Transverse colon (tissue), 4 donors: Measurements from ENCODE around the gene WNT5B. TPM values are rescaled to one million over a fixed set of nuclear protein-coding genes. Genes with fewer than 3 reads are reported as not detected.

Source experiments
- DNase-seq: peaks from one replicate; pipeline ENCODE4 v3.0.0-alpha.2; 2019
- H3K27ac ChIP-seq, 4 donors: fragments of 200-600 bp; sonication (generic); 2 replicates each; pipeline ENCODE4 v1.5.1; 2016 to 2018; ENCODE audit warnings: inconsistent platforms in 4 of 4
- H3K27me3 ChIP-seq: fragments of 200-600 bp; sonication (generic); 2 replicates; pipeline ENCODE4 v1.5.1; 2017; ENCODE audit warnings: inconsistent platforms
- H3K36me3 ChIP-seq, 4 donors: fragments of 200-600 bp; sonication (generic); 2 replicates each; pipeline ENCODE4 v1.5.1; 2017 to 2019; ENCODE audit warnings: inconsistent platforms in 4 of 4
- H3K4me1 ChIP-seq, 4 donors: fragments of 200-600 bp; sonication (generic); 2 replicates each; pipeline ENCODE4 v1.5.1; 2017 to 2020; ENCODE audit warnings: inconsistent platforms in 4 of 4
- H3K4me3 ChIP-seq, 4 donors: fragments of 200-600 bp; sonication (generic); 1 replicate in 1 of 4; 2 replicates in 3 of 4; pipeline versions ENCODE4 v1.5.1 to v1.6.1; 2017 to 2019; ENCODE audit warnings: inconsistent platforms in 4 of 4
- H3K9me3 ChIP-seq, 2 donors: fragments of 200-600 bp; sonication (generic); 2 replicates each; pipeline ENCODE4 v1.5.1; 2017 to 2019; ENCODE audit warnings: inconsistent platforms in 2 of 2
- CTCF ChIP-seq, 5 experiments: fragments of 200-600 bp in 3 of 5; fragments of 450-650 bp in 2 of 5; sonication (generic) in 3 of 5; IDR thresholded peaks; 1 replicate in 2 of 5; 2 replicates in 3 of 5; pipeline ENCODE4 v1.5.1; 2016 to 2017; ENCODE audit warnings: antibody characterized with exemption in 5 of 5, inconsistent platforms in 3 of 5, mild to moderate bottlenecking in 2 of 5, moderate library complexity in 1 of 5
- EP300 ChIP-seq: sonication (generic); formaldehyde crosslinking; IDR thresholded peaks from one replicate; pipeline ENCODE4 v1.6.1; 2017; ENCODE audit warnings: antibody characterized with exemption, low read depth
- POLR2A ChIP-seq: fragments of 450-650 bp; IDR thresholded peaks from one replicate; pipeline ENCODE4 v1.6.1; 2016; ENCODE audit warnings: antibody characterized with exemption, mild to moderate bottlenecking, moderate library complexity
- POLR2AphosphoS5 ChIP-seq, 3 donors: sonication (generic); formaldehyde crosslinking; IDR thresholded peaks; one replicate each; pipeline ENCODE4 v1.6.1; 2016; ENCODE audit warnings: antibody characterized with exemption in 3 of 3
- WGBS, 2 donors: methylation state at CpG; one replicate each; pipeline ENCODE4 v1.1.5; 2018; ENCODE audit warnings: low coverage in 1 of 2; 5-methylcytosine and 5-hydroxymethylcytosine counted together
- in situ Hi-C, 4 donors: fragments of 200-750 bp; cut with MboI; loops; one replicate each; pipeline versions ENCODE4 v1.15.0 to v1.15.1; 2017; ENCODE audit warnings: low sequenced_read_pairs in 3 of 4, low pct_ligation_motif_present in 1 of 4, low pct_unique_long_range_greater_than_20kb in 1 of 4
- intact Hi-C: fragments of 100-400 bp; cut with DNase I; formaldehyde crosslinking; loops from one replicate; pipeline ENCODE4 v1.15.1; 2023; ENCODE audit warnings: low total_unique reads
- total RNA-seq, 4 donors: library from RNA; depleted of rRNA; stranded (reverse); fragments of >200 nt; gene quantifications; one replicate each; pipeline ENCODE4 v1.1.0, GENCODE V29; 2016

WNT5B gene
- total RNA-seq, 4 donors from 2014 or later, result 0.80 to 3.5 (median 3.5) TPM; not detected in 1

- H3K27me3 ChIP-seq, result no peaks in the 10 kb centered on the region
- H3K27ac ChIP-seq, result peak overlapping the region; percentile 26 to 82 (median 65)
- no peak for TF ChIP-seq CTCF (IDR thresholded peaks at IDR 0.05)
- TF ChIP-seq EP300, result no peak
- TF ChIP-seq POLR2A, result peak; percentile 21
- peak in 1 of 3 donors; percentile 41 for TF ChIP-seq POLR2AphosphoS5 (IDR thresholded peaks at IDR 0.05)
- no peaks in the 10 kb centered on the region for H3K36me3 ChIP-seq
- DNase-seq, result peak; percentile 50
- H3K9me3 ChIP-seq, result no peaks in the 10 kb centered on the region
- 54 to 72% methylated on average over 7 of the region's 7 CpGs for WGBS, 2 donors
- intact Hi-C loops, result no loop called here
- H3K4me1 ChIP-seq, result peaks cover 0 to 14% (median 8%) of the 10 kb centered on the region in 4 donors
- in situ Hi-C loops, result no loop called here
- no peak overlapping the region for H3K4me3 ChIP-seq
Measured at GRCh38 chr12:1680804-1681492, 51.9 kb downstream of the WNT5B start.

- Histone ChIP-seq H3K27ac (peak overlapping the region; percentile 26 to 82 (median 65)), H3K9me3 (no peaks in the 10 kb centered on the region), H3K4me3 (no peak overlapping the region), H3K27me3 (no peaks in the 10 kb centered on the region), H3K36me3 (no peaks in the 10 kb centered on the region), H3K4me1 (peaks cover 0 to 14% (median 8%) of the 10 kb centered on the region in 4 donors)
- no peak for TF ChIP-seq POLR2AphosphoS5 (IDR thresholded peaks at IDR 0.05)
- TF ChIP-seq CTCF (IDR thresholded peaks at IDR 0.05), result no peak
- TF ChIP-seq EP300, result no peak
- TF ChIP-seq POLR2A, result no peak
- in situ Hi-C loops (no loop called here), intact Hi-C loops (no loop called here)
- 14 to 27% methylated on average over 2 of the region's 2 CpGs for WGBS, 2 donors
- DNase-seq, result no peak
Measured at GRCh38 chr12:1681493-1681807, 52.4 kb downstream of the WNT5B start.

GRCh38 chr12:1688086-1688710 lies 59.2 kb downstream of the WNT5B start:
- WGBS, 2 donors, result 91 to 94% methylated on average over 5 of the region's 5 CpGs
- Histone ChIP-seq H3K4me1 (peaks cover 0 to 26% (median 21%) of the 10 kb centered on the region in 4 donors), H3K4me3 (no peak overlapping the region), H3K9me3 (no peaks in the 10 kb centered on the region), H3K36me3 (no peaks in the 10 kb centered on the region), H3K27ac (no peak overlapping the region), H3K27me3 (no peaks in the 10 kb centered on the region)
- DNase-seq, result no peak
- TF ChIP-seq POLR2AphosphoS5 (IDR thresholded peaks at IDR 0.05), result no peak
- no peak for TF ChIP-seq CTCF (IDR thresholded peaks at IDR 0.05)
- no peak for TF ChIP-seq POLR2A
- no peak for TF ChIP-seq EP300
- intact Hi-C loops, result loop anchor here (1.0 kb wide), 1 partner anchor 17 kb away; no protein-coding TSS in a partner anchor
- in situ Hi-C loops, result no loop called here

- Histone ChIP-seq H3K36me3 (no peaks in the 10 kb centered on the region), H3K9me3 (no peaks in the 10 kb centered on the region), H3K4me1 (peaks cover 0 to 42% (median 21%) of the 10 kb centered on the region in 4 donors), H3K27me3 (no peaks in the 10 kb centered on the region), H3K4me3 (peak within 1 kb of the TSS; percentile 74 to 99 (median 84)), H3K27ac (peak within 1 kb of the TSS; percentile 90 to 100 (median 96))
- DNase-seq, result peak; percentile 96
- WGBS, 2 donors, result 1 to 3% methylated on average over 15 to 54 of the region's 59 CpGs
- in situ Hi-C loops (no loop called here), intact Hi-C loops (loop anchor here (10.0 kb wide), 1 partner anchor 64 kb away; no protein-coding TSS in a partner anchor)
- no peak for TF ChIP-seq CTCF (IDR thresholded peaks at IDR 0.05)
- TF ChIP-seq POLR2A, result peak; percentile 86
- peak; percentile 90 to 94 (median 93) for TF ChIP-seq POLR2AphosphoS5 (IDR thresholded peaks at IDR 0.05)
- no peak for TF ChIP-seq EP300
Measured at GRCh38 chr12:1690578-1691122, 61.6 kb downstream of the WNT5B start, which contains the start of gene ADIPOR2. Gene ADIPOR2, plus strand, starts transcription at chr12:1691070. Its CDS starts 63,274 bp downstream, at chr12:1754344.
